ENCODE results near the gene FARP2.
"Not testable (repeated sequence)": the region's sequence is repeated elsewhere in the genome, so short reads cannot be mapped to it uniquely, and the experiment has no call there.

FARP2 gene

GRCh38 chr2:241525818-241526780 lies 170.0 kb downstream of the FARP2 start:
- peak; percentile 69 for TF ChIP-seq SETDB1 (IDR thresholded peaks at IDR 0.05; ENCODE audit: insufficient read length, low read length)
- H3K4me1 ChIP-seq (ENCODE audit: control insufficient read depth, insufficient read depth, low read length); H3K36me3 ChIP-seq (ENCODE audit: control insufficient read depth in 2 of 2, insufficient read depth in 1 of 2, low read length in 2 of 2); CTCF ChIA-PET; H3K9me3 ChIP-seq (ENCODE audit: control insufficient read depth, insufficient read depth, low read depth, low read length); H3K4me3 ChIP-seq (ENCODE audit: low read depth, low read length); H3K27ac ChIP-seq (ENCODE audit: extremely low read depth, low read depth, low read length): not testable (repeated sequence)
- POLR2A ChIA-PET, result interaction anchor here (0.6 kb wide), 2 partner anchors 30 to 235 kb away, joined by 3 read pairs; no protein-coding TSS in a partner anchor

GRCh38 chr2:241530571-241530970 lies 174.5 kb downstream of the FARP2 start:
- Histone ChIP-seq H3K27ac (ENCODE audit: extremely low read depth, low read depth, low read length) (no peak overlapping the region), H3K4me3 (ENCODE audit: low read depth, low read length) (no peak overlapping the region), H3K36me3 (ENCODE audit: control insufficient read depth in 2 of 2, insufficient read depth in 1 of 2, low read length in 2 of 2) (no peaks in the 10 kb centered on the region), H3K9me3 (ENCODE audit: control insufficient read depth, insufficient read depth, low read depth, low read length) (no peaks in the 10 kb centered on the region), H3K4me1 (ENCODE audit: control insufficient read depth, insufficient read depth, low read length) (no peaks in the 10 kb centered on the region)
- ChIA-PET POLR2A (no interaction called here), CTCF (no interaction called here)
- TF ChIP-seq ZNF292 (tag by site-specific recombination; IDR thresholded peaks at IDR 0.05; ENCODE audit: borderline replicate concordance, low read depth), result no peak
- no peak for TF ChIP-seq ZNF169 (tag by site-specific recombination; IDR thresholded peaks at IDR 0.05)
- TF ChIP-seq KLF1 (tag by site-specific recombination; IDR thresholded peaks at IDR 0.05), result no peak
- no peak for TF ChIP-seq ZNF184 (tag by site-specific recombination; IDR thresholded peaks at IDR 0.05)
- no peak for TF ChIP-seq PRDM4 (tag by site-specific recombination; IDR thresholded peaks at IDR 0.05)
- no peak for TF ChIP-seq ZNF560 (tag by site-specific recombination; IDR thresholded peaks at IDR 0.05; ENCODE audit: borderline replicate concordance)
- TF ChIP-seq GLI2 (tag by site-specific recombination; IDR thresholded peaks at IDR 0.05; ENCODE audit: borderline replicate concordance, low read depth), result no peak
- TF ChIP-seq RBAK (tag by site-specific recombination; IDR thresholded peaks at IDR 0.05), result no peak
- no peak for TF ChIP-seq ZNF549 (tag by site-specific recombination; IDR thresholded peaks at IDR 0.05)
- no peak for TF ChIP-seq ZEB2 (tag by site-specific recombination; IDR thresholded peaks at IDR 0.05)
- no peak for TF ChIP-seq BCL11A (tag by site-specific recombination; IDR thresholded peaks at IDR 0.05; ENCODE audit: low read depth)

GRCh38 chr2:241531161-241531722 lies 175.2 kb downstream of the FARP2 start:
- CTCF ChIA-PET, result interaction anchor here (0.6 kb wide), 1 partner anchor 11 kb away, joined by 3 read pairs; no protein-coding TSS in a partner anchor
- POLR2A ChIA-PET, result no interaction called here
- Histone ChIP-seq H3K27ac (ENCODE audit: extremely low read depth, low read depth, low read length) (no peak overlapping the region), H3K36me3 (ENCODE audit: control insufficient read depth in 2 of 2, insufficient read depth in 1 of 2, low read length in 2 of 2) (no peaks in the 10 kb centered on the region), H3K4me1 (ENCODE audit: control insufficient read depth, insufficient read depth, low read length) (no peaks in the 10 kb centered on the region), H3K4me3 (ENCODE audit: low read depth, low read length) (no peak overlapping the region), H3K9me3 (ENCODE audit: control insufficient read depth, insufficient read depth, low read depth, low read length) (no peaks in the 10 kb centered on the region)
- TF ChIP-seq, protein P1, sequence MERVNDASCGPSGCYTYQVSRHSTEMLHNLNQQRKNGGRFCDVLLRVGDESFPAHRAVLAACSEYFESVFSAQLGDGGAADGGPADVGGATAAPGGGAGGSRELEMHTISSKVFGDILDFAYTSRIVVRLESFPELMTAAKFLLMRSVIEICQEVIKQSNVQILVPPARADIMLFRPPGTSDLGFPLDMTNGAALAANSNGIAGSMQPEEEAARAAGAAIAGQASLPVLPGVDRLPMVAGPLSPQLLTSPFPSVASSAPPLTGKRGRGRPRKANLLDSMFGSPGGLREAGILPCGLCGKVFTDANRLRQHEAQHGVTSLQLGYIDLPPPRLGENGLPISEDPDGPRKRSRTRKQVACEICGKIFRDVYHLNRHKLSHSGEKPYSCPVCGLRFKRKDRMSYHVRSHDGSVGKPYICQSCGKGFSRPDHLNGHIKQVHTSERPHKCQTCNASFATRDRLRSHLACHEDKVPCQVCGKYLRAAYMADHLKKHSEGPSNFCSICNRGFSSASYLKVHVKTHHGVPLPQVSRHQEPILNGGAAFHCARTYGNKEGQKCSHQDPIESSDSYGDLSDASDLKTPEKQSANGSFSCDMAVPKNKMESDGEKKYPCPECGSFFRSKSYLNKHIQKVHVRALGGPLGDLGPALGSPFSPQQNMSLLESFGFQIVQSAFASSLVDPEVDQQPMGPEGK (tag by site-specific recombination; IDR thresholded peaks at IDR 0.05), result no peak
- TF ChIP-seq EGR2 (tag by site-specific recombination; IDR thresholded peaks at IDR 0.05; ENCODE audit: low read depth), result no peak
- no peak for TF ChIP-seq ZNF169 (tag by site-specific recombination; IDR thresholded peaks at IDR 0.05)
- TF ChIP-seq ZEB2 (tag by site-specific recombination; IDR thresholded peaks at IDR 0.05), result no peak
- TF ChIP-seq HOXC10 (CRISPR knock-in tag; IDR thresholded peaks at IDR 0.05), result no peak
- TF ChIP-seq ATF2 (tag by site-specific recombination; IDR thresholded peaks at IDR 0.05; ENCODE audit: low read depth), result no peak
- no peak for TF ChIP-seq KLF7 (tag by site-specific recombination; IDR thresholded peaks at IDR 0.05; ENCODE audit: borderline replicate concordance)
- no peak for TF ChIP-seq TRIM28 (IDR thresholded peaks at IDR 0.05; ENCODE audit: borderline replicate concordance, low read length)
- TF ChIP-seq ZNF174 (tag by site-specific recombination; IDR thresholded peaks at IDR 0.05), result no peak
- no peak for TF ChIP-seq KLF10 (tag by site-specific recombination; IDR thresholded peaks at IDR 0.05)
- no peak for TF ChIP-seq INSM2 (tag by site-specific recombination; IDR thresholded peaks at IDR 0.05)
- TF ChIP-seq ZNF514 (tag by site-specific recombination; IDR thresholded peaks at IDR 0.05), result no peak

Measured in HEK293 (cell line).